ENCODE results near the gene OR11H7. TPM values are rescaled to one million over a fixed set of nuclear protein-coding genes. Genes with fewer than 3 reads are reported as not detected.
"Not testable (repeated sequence)": the region's sequence is repeated elsewhere in the genome, so short reads cannot be mapped to it uniquely, and the experiment has no call there.

OR11H7 gene
- total RNA-seq, 1 donor from 2014 or later: not detected

DNA sequence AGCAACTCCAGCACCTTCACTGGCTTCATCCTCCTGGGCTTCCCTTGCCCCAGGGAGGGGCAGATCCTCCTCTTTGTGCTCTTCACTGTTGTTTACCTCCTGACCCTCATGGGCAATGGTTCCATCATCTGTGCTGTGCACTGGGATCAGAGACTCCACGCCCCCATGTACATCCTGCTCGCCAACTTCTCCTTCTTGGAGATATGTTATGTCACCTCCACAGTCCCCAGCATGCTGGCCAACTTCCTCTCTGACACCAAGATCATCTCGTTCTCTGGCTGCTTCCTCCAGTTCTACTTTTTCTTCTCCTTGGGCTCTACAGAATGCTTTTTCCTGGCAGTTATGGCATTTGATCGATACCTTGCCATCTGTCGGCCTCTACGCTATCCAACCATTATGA, 31.3 kb upstream of the OR11H7 start:
- Mint-ChIP-seq H3K27me3 (ENCODE audit: unreplicated experiment) (peaks cover 2% of the 10 kb centered on the region), H3K27ac (ENCODE audit: unreplicated experiment) (no peak overlapping the region), H3K9me3 (ENCODE audit: unreplicated experiment) (peaks cover 19% of the 10 kb centered on the region), H3K4me1 (ENCODE audit: low read depth, unreplicated experiment) (no peaks in the 10 kb centered on the region), H3K4me3 (ENCODE audit: unreplicated experiment) (no peak overlapping the region), H3K36me3 (ENCODE audit: unreplicated experiment) (peaks cover 9% of the 10 kb centered on the region)
- no peak for DNase-seq
- TF ChIP-seq, protein P1, sequence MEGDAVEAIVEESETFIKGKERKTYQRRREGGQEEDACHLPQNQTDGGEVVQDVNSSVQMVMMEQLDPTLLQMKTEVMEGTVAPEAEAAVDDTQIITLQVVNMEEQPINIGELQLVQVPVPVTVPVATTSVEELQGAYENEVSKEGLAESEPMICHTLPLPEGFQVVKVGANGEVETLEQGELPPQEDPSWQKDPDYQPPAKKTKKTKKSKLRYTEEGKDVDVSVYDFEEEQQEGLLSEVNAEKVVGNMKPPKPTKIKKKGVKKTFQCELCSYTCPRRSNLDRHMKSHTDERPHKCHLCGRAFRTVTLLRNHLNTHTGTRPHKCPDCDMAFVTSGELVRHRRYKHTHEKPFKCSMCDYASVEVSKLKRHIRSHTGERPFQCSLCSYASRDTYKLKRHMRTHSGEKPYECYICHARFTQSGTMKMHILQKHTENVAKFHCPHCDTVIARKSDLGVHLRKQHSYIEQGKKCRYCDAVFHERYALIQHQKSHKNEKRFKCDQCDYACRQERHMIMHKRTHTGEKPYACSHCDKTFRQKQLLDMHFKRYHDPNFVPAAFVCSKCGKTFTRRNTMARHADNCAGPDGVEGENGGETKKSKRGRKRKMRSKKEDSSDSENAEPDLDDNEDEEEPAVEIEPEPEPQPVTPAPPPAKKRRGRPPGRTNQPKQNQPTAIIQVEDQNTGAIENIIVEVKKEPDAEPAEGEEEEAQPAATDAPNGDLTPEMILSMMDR (IDR thresholded peaks at IDR 0.05; ENCODE audit: partially characterized antibody, unreplicated experiment): no peak

DNA sequence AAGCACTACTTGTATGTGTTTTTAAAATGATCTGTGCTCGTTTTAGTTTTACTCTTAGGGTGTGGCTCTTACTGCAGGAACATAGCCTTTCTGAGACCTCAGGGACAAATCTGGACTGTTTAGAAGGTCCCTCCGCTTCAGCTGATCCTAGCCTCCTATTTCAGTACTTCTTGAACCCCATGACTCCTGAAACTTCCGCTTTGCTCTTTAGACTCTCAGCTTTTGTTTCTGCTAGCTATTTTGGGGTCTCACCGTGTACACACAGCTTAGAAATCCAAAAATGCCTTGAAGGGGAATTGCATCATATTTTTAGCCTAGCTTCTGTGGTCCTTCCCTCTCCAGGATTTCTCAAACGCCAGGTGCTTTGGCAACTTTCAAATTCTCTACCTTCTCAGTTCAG, 29.8 kb upstream of the OR11H7 start:
- H3K27ac Mint-ChIP-seq (ENCODE audit: unreplicated experiment): no peak overlapping the region
- no peak overlapping the region for H3K4me3 Mint-ChIP-seq (ENCODE audit: unreplicated experiment)
- no peak for DNase-seq
- no peaks in the 10 kb centered on the region for H3K4me1 Mint-ChIP-seq (ENCODE audit: low read depth, unreplicated experiment)
- TF ChIP-seq, protein P1 (IDR thresholded peaks at IDR 0.05; ENCODE audit: partially characterized antibody, unreplicated experiment): no peak
- H3K27me3 Mint-ChIP-seq (ENCODE audit: unreplicated experiment): peaks cover 2% of the 10 kb centered on the region
- H3K36me3 Mint-ChIP-seq (ENCODE audit: unreplicated experiment): peaks cover 12% of the 10 kb centered on the region
- H3K9me3 Mint-ChIP-seq (ENCODE audit: unreplicated experiment): peaks cover 22% of the 10 kb centered on the region

DNA sequence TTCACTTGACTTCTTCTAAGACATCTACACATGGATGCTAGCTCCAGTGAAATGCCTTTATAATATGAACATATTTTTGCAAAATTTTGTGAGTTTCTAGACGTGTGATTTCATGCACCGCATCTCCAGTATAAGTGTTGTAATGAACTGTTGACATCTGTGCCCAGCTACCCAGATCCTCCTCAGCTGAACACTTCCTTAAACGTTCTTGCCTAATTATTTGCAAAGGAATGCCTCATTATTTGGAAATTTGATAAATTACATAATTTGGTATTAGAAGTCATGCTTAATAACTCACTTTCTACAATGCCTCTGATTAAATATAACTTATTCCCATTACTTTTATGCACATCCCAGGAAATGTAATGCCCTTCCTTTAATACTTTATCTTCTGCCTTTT, 24.1 kb upstream of the OR11H7 start:
- peaks cover 12% of the 10 kb centered on the region for H3K36me3 Mint-ChIP-seq (ENCODE audit: unreplicated experiment)
- H3K9me3 Mint-ChIP-seq (ENCODE audit: unreplicated experiment): peaks cover 14% of the 10 kb centered on the region
- no peak for DNase-seq
- H3K4me3 Mint-ChIP-seq (ENCODE audit: unreplicated experiment): no peak overlapping the region
- H3K4me1 Mint-ChIP-seq (ENCODE audit: low read depth, unreplicated experiment): no peaks in the 10 kb centered on the region
- TF ChIP-seq, protein P1 (IDR thresholded peaks at IDR 0.05; ENCODE audit: partially characterized antibody, unreplicated experiment): no peak
- no peak overlapping the region for H3K27ac Mint-ChIP-seq (ENCODE audit: unreplicated experiment)
- H3K27me3 Mint-ChIP-seq (ENCODE audit: unreplicated experiment): no peaks in the 10 kb centered on the region

- Mint-ChIP-seq H3K36me3 (ENCODE audit: unreplicated experiment) (peaks cover 10% of the 10 kb centered on the region), H3K9me3 (ENCODE audit: unreplicated experiment) (peaks cover 15% of the 10 kb centered on the region), H3K4me1 (ENCODE audit: low read depth, unreplicated experiment) (no peaks in the 10 kb centered on the region), H3K4me3 (ENCODE audit: unreplicated experiment) (no peak overlapping the region), H3K27ac (ENCODE audit: unreplicated experiment) (no peak overlapping the region), H3K27me3 (ENCODE audit: unreplicated experiment) (peaks cover 3% of the 10 kb centered on the region)
- TF ChIP-seq, protein P1 (IDR thresholded peaks at IDR 0.05; ENCODE audit: partially characterized antibody, unreplicated experiment): no peak
- DNase-seq: no peak
These were observed 19.2 kb upstream of the OR11H7 start for GRCh38 chr14:20209595-20209994.

GRCh38 chr14:20212406-20212805, 16.4 kb upstream of the OR11H7 start:
- Mint-ChIP-seq H3K9me3 (ENCODE audit: unreplicated experiment) (peaks cover 22% of the 10 kb centered on the region), H3K36me3 (ENCODE audit: unreplicated experiment) (peaks cover 10% of the 10 kb centered on the region)
- DNase-seq; H3K27ac Mint-ChIP-seq (ENCODE audit: unreplicated experiment); H3K4me3 Mint-ChIP-seq (ENCODE audit: unreplicated experiment); H3K27me3 Mint-ChIP-seq (ENCODE audit: unreplicated experiment); H3K4me1 Mint-ChIP-seq (ENCODE audit: low read depth, unreplicated experiment): not testable (repeated sequence)

DNA sequence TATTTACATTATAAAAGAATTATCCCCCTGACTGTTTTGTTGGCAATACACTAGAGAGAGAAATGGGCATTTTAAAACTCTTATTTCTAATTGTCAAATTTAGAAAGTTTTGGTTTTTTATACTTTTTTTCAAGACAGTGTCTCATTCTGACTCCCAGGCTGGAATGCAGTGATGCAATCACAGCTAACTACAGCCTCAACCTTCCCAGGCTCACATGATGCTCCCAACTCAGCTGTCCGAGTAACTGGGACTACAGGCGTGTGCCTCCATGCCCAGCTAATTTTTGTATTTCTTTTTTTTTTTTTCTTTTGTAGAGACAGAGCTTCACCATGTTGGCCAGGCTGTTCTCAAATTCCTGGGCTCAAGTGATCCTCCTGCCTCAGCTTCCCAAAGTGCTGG, 13.6 kb upstream of the OR11H7 start:
- H3K4me3 Mint-ChIP-seq (ENCODE audit: unreplicated experiment): no peak overlapping the region
- peaks cover 4% of the 10 kb centered on the region for H3K27me3 Mint-ChIP-seq (ENCODE audit: unreplicated experiment)
- H3K27ac Mint-ChIP-seq (ENCODE audit: unreplicated experiment): no peak overlapping the region
- H3K4me1 Mint-ChIP-seq (ENCODE audit: low read depth, unreplicated experiment): no peaks in the 10 kb centered on the region
- TF ChIP-seq, protein P1 (IDR thresholded peaks at IDR 0.05; ENCODE audit: partially characterized antibody, unreplicated experiment): no peak
- peaks cover 21% of the 10 kb centered on the region for H3K9me3 Mint-ChIP-seq (ENCODE audit: unreplicated experiment)
- peaks cover 5% of the 10 kb centered on the region for H3K36me3 Mint-ChIP-seq (ENCODE audit: unreplicated experiment)
- no peak for DNase-seq
